NCI-H1105 (cell line): ENCODE measurements around the gene OLFML1.

Experiments
- DNase-seq: peaks from one replicate; lab custom pipeline; 2025; lab: John Stamatoyannopoulos, UW

OLFML1 gene

GRCh38 chr11:7485186-7486097 lies at the start of gene OLFML1:
Gene OLFML1 (plus strand): TSS chr11:7485506. CDS start chr11:7485876, 370 bp downstream.
- no peak for DNase-seq

- no peak for DNase-seq
These were observed 49.2 kb upstream of the OLFML1 start for GRCh38 chr11:7436146-7436545.

- DNase-seq, result no peak
These were observed 48.6 kb upstream of the OLFML1 start for GRCh38 chr11:7436657-7437056.

- no peak for DNase-seq
These were observed 47.6 kb upstream of the OLFML1 start for GRCh38 chr11:7437696-7438095.

GRCh38 chr11:7439746-7440320 lies 45.5 kb upstream of the OLFML1 start:
- DNase-seq, result no peak

GRCh38 chr11:7442588-7443215 lies 42.6 kb upstream of the OLFML1 start:
- DNase-seq, result peak; percentile 63

- no peak for DNase-seq
These were observed 41.0 kb upstream of the OLFML1 start for GRCh38 chr11:7444091-7444981.

GRCh38 chr11:7445564-7445963 lies 39.7 kb upstream of the OLFML1 start:
- DNase-seq, result no peak

GRCh38 chr11:7448201-7448600 lies 37.1 kb upstream of the OLFML1 start:
- no peak for DNase-seq

- no peak for DNase-seq
These were observed 36.0 kb upstream of the OLFML1 start for GRCh38 chr11:7449211-7449840.

- no peak for DNase-seq
These were observed 35.5 kb upstream of the OLFML1 start for GRCh38 chr11:7449841-7450214.

GRCh38 chr11:7450836-7451235 lies 34.5 kb upstream of the OLFML1 start:
- no peak for DNase-seq

- no peak for DNase-seq
These were observed 33.8 kb upstream of the OLFML1 start for GRCh38 chr11:7451520-7451919.

GRCh38 chr11:7451952-7452494 lies 33.3 kb upstream of the OLFML1 start:
- DNase-seq, result no peak

- no peak for DNase-seq
These were observed 30.5 kb upstream of the OLFML1 start for GRCh38 chr11:7454854-7455253.

- DNase-seq, result no peak
These were observed 28.1 kb upstream of the OLFML1 start for GRCh38 chr11:7457211-7457610.

GRCh38 chr11:7462706-7463105 lies 22.6 kb upstream of the OLFML1 start:
- no peak for DNase-seq

- no peak for DNase-seq
These were observed 17.7 kb upstream of the OLFML1 start for GRCh38 chr11:7467652-7468051.

- DNase-seq, result no peak
These were observed 15.9 kb upstream of the OLFML1 start for GRCh38 chr11:7469351-7469865.

GRCh38 chr11:7471071-7471470 lies 14.2 kb upstream of the OLFML1 start:
- no peak for DNase-seq

- no peak for DNase-seq
These were observed 11.6 kb upstream of the OLFML1 start for GRCh38 chr11:7473717-7474116.
